Activated naive CD4-positive, alpha-beta T cell treated with anti-CD3 and anti-CD28 coated beads, Interleukin-2, amount 10 ng/mL, durations not matched to agents 7 days and 5 days (primary cell): ENCODE results near the gene ATG2B.

Experiments used
- CTCF ChIA-PET: fragments of 350-600 bp; sonication (Branson Sonifier 250); formaldehyde crosslinking; loops from one replicate; lab custom pipeline; 2021; ENCODE audit warnings: antibody characterized with exemption; lab: Charles Lee
- DNase-seq: peaks from one replicate; pipeline ENCODE4 v3.0.0-alpha.2; 2020
- H3K27ac Mint-ChIP-seq: one replicate; pipeline ENCODE4 v1.8.0; 2021; ENCODE audit warnings: mild to moderate bottlenecking, moderate library complexity, mixed read lengths
- H3K27me3 Mint-ChIP-seq: one replicate; pipeline ENCODE4 v1.8.0; 2021; ENCODE audit warnings: mild to moderate bottlenecking, mixed read lengths
- H3K36me3 Mint-ChIP-seq: one replicate; pipeline ENCODE4 v1.8.0; 2021; ENCODE audit warnings: mixed read lengths
- H3K4me1 Mint-ChIP-seq: one replicate; pipeline ENCODE4 v1.8.0; 2021; ENCODE audit warnings: mixed read lengths
- H3K4me3 Mint-ChIP-seq: one replicate; pipeline ENCODE4 v1.8.0; 2021; ENCODE audit warnings: mild to moderate bottlenecking, moderate library complexity, mixed read lengths
- H3K9me3 Mint-ChIP-seq: one replicate; pipeline ENCODE4 v1.8.0; 2021; ENCODE audit warnings: mixed read lengths

ATG2B gene

GRCh38 chr14:96362965-96363750 lies at the start of gene ATG2B, which contains the start of gene GSKIP:
Gene ATG2B, minus strand, starts transcription at chr14:96363341. Its CDS starts 365 bp downstream, at chr14:96362976.
Gene GSKIP, plus strand, starts transcription at chr14:96363526. Its CDS starts 18,722 bp downstream, at chr14:96382248.
- peak; percentile 97 for DNase-seq
- H3K4me1 Mint-ChIP-seq = peaks cover 43% of the 10 kb centered on the region
- H3K27me3 Mint-ChIP-seq = no peaks in the 10 kb centered on the region
- no peaks in the 10 kb centered on the region for H3K9me3 Mint-ChIP-seq
- H3K27ac Mint-ChIP-seq = peak within 1 kb of the TSS; percentile 87
- H3K4me3 Mint-ChIP-seq = peak within 1 kb of the TSS; percentile 87
- CTCF ChIA-PET = interaction anchor here (0.6 kb wide), 1 partner anchor 1351 kb away, joined by 4 read pairs; no protein-coding TSS in a partner anchor
- peaks cover 13% of the 10 kb centered on the region for H3K36me3 Mint-ChIP-seq

DNA sequence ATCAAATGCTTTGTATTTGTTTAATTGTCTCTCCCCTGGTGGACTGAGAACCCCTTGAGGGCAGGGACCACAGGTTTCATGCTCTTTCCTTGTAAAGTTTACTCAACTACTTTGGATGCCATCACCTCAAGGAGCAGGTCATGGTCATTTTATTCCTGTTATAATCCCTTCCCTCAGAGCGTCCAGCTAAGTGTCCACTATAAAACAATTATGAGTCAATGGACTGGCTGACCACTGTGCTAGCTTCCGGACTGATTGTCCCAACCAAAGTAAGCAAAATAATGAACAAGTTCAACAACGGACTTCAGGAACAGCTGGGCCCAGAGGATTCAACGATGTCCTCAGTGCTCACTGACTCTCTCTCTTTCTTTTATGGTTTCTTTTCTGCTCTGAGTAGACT lies 47.0 kb upstream of the ATG2B start:
- CTCF ChIA-PET = no interaction called here
- Mint-ChIP-seq H3K27me3 (peaks cover 4% of the 10 kb centered on the region), H3K9me3 (no peaks in the 10 kb centered on the region), H3K36me3 (no peaks in the 10 kb centered on the region), H3K4me1 (no peaks in the 10 kb centered on the region), H3K27ac (no peak overlapping the region), H3K4me3 (no peak overlapping the region)
- DNase-seq = no peak

- CTCF ChIA-PET = no interaction called here
- H3K27me3 Mint-ChIP-seq = peaks cover 4% of the 10 kb centered on the region
- H3K4me1 Mint-ChIP-seq = no peaks in the 10 kb centered on the region
- H3K27ac Mint-ChIP-seq = no peak overlapping the region
- no peaks in the 10 kb centered on the region for H3K36me3 Mint-ChIP-seq
- H3K9me3 Mint-ChIP-seq = no peaks in the 10 kb centered on the region
- DNase-seq = no peak
- H3K4me3 Mint-ChIP-seq = no peak overlapping the region
Measured at GRCh38 chr14:96409701-96410100, 46.6 kb upstream of the ATG2B start.

DNA sequence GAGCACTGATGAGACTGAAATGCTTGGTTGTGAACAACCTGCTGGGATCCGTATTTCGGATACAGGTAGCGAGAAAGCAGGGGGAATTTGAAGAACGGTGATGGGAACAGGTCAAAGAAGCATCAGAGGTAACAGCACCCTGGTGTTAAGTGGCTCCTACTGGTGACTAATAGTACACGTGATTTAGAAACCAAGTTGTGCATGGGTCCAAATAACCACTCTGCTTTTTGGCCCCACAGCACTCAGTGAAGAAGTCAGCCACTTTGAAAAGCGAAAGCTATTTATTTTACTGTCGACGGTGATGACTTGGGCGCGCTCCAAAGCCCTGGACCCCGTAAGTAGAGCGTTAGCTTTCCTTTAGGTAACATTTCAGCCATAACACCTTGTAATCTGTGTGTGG lies 45.5 kb upstream of the ATG2B start:
- no peak overlapping the region for H3K27ac Mint-ChIP-seq
- H3K27me3 Mint-ChIP-seq = peaks cover 8% of the 10 kb centered on the region
- no peak overlapping the region for H3K4me3 Mint-ChIP-seq
- CTCF ChIA-PET = no interaction called here
- H3K9me3 Mint-ChIP-seq = no peaks in the 10 kb centered on the region
- no peaks in the 10 kb centered on the region for H3K36me3 Mint-ChIP-seq
- H3K4me1 Mint-ChIP-seq = no peaks in the 10 kb centered on the region
- DNase-seq = no peak

DNA sequence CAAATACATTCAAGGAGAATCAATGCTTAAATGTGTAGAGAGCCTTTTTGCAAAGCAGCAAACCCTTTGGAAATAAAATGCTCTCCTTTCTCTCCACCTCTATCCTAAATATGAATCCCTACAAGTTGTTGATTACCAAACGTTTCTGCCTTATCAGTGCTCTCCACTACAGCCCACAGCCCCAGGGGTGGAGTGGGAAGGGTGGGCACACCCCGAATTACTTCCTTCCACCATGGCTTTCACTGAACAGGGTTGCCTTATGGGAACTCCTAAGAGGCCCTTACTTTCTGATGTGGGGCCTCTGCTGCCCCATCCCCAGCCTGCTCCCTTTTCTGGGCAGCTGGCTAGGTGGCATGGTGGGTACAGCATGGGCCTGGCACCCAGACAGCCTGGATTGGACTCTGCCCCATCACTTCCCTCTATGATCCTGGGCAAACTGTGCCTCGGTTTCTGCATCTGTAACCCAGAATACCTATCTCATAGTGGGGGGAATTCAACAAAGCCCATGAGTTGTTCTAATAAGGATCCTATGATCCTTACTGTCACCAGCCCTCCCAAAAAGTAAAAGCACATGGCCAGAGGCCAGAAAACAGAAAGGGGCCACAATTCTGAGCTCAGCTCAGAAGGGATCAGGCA lies 44.9 kb upstream of the ATG2B start:
- H3K4me3 Mint-ChIP-seq = no peak overlapping the region
- no peaks in the 10 kb centered on the region for H3K9me3 Mint-ChIP-seq
- CTCF ChIA-PET = no interaction called here
- no peaks in the 10 kb centered on the region for H3K4me1 Mint-ChIP-seq
- DNase-seq = no peak
- H3K27ac Mint-ChIP-seq = no peak overlapping the region
- H3K36me3 Mint-ChIP-seq = no peaks in the 10 kb centered on the region
- H3K27me3 Mint-ChIP-seq = peaks cover 8% of the 10 kb centered on the region

DNA sequence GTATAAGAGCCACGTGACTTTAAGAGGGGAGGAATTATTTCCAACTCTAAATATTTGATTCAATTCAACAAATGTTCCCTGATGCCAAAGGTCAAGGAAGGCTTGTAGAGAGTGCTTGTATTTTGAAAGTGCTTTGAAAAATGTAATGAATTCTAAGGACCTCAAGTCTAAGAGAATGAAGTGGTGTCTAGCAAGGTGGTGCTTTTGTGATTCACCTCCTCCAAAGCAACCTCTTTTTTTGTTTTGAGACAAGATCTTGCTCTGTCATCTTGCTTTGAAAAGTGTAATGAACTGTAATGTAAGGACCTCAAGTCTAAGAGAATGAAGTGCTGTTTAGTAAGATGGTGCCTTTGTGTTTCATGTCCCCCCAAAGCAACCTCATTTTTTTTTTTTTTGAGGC lies 42.5 kb upstream of the ATG2B start:
- CTCF ChIA-PET = no interaction called here
- Mint-ChIP-seq H3K9me3 (no peaks in the 10 kb centered on the region), H3K27ac (no peak overlapping the region), H3K36me3 (no peaks in the 10 kb centered on the region), H3K4me1 (no peaks in the 10 kb centered on the region), H3K27me3 (peaks cover 20% of the 10 kb centered on the region), H3K4me3 (no peak overlapping the region)
- no peak for DNase-seq

DNA sequence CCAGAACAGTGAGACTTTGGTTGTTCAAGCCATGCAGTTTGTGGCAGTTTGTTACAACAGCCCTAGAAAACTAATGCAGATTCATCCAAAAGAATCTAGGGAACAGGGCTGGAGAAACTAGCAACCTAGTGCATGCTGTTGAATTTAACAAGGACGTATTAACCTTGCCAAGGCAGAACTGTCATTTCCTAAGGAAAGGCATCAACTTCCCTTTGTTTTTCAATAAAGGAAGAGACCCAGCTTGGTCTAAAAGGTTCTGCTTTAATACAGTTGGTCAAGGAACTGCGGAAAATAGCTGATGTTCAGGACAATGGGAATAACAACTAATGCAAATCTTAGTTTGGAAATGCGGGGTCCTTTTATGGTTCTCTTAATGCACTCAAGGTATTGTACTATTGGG lies 40.3 kb upstream of the ATG2B start:
- CTCF ChIA-PET = no interaction called here
- Mint-ChIP-seq H3K27ac (no peak overlapping the region), H3K27me3 (peaks cover 36% of the 10 kb centered on the region), H3K36me3 (no peaks in the 10 kb centered on the region), H3K4me3 (no peak overlapping the region), H3K9me3 (no peaks in the 10 kb centered on the region), H3K4me1 (no peaks in the 10 kb centered on the region)
- DNase-seq = no peak

- Mint-ChIP-seq H3K4me3 (no peak overlapping the region), H3K9me3 (no peaks in the 10 kb centered on the region), H3K27ac (no peak overlapping the region), H3K4me1 (no peaks in the 10 kb centered on the region), H3K27me3 (peaks cover 33% of the 10 kb centered on the region), H3K36me3 (no peaks in the 10 kb centered on the region)
- CTCF ChIA-PET = no interaction called here
- DNase-seq = no peak
Measured at GRCh38 chr14:96400495-96400894, 37.4 kb upstream of the ATG2B start.

- no peak for DNase-seq
- Mint-ChIP-seq H3K4me1 (no peaks in the 10 kb centered on the region), H3K36me3 (no peaks in the 10 kb centered on the region), H3K9me3 (no peaks in the 10 kb centered on the region), H3K4me3 (no peak overlapping the region), H3K27me3 (peaks cover 42% of the 10 kb centered on the region), H3K27ac (no peak overlapping the region)
- CTCF ChIA-PET = no interaction called here
Measured at GRCh38 chr14:96399405-96399804, 36.3 kb upstream of the ATG2B start.

GRCh38 chr14:96398921-96399320 lies 35.8 kb upstream of the ATG2B start:
- DNase-seq = no peak
- Mint-ChIP-seq H3K4me3 (no peak overlapping the region), H3K27ac (no peak overlapping the region), H3K27me3 (peaks cover 43% of the 10 kb centered on the region), H3K36me3 (no peaks in the 10 kb centered on the region), H3K9me3 (no peaks in the 10 kb centered on the region), H3K4me1 (no peaks in the 10 kb centered on the region)
- CTCF ChIA-PET = no interaction called here

GRCh38 chr14:96398432-96398831 lies 35.3 kb upstream of the ATG2B start:
- H3K4me3 Mint-ChIP-seq = no peak overlapping the region
- CTCF ChIA-PET = no interaction called here

GRCh38 chr14:96394047-96394815 lies 31.1 kb upstream of the ATG2B start:
- CTCF ChIA-PET = interaction anchor here (0.8 to 1.0 kb wide), 2 partner anchors 23 to 87 kb away, joined by 3 to 4 read pairs; no protein-coding TSS in a partner anchor
- H3K4me3 Mint-ChIP-seq = no peak overlapping the region

More at GRCh38 chr14:96398432-96398831, 35.3 kb upstream of the ATG2B start:
- no peaks in the 10 kb centered on the region for H3K4me1 Mint-ChIP-seq
- peaks cover 42% of the 10 kb centered on the region for H3K27me3 Mint-ChIP-seq
- H3K36me3 Mint-ChIP-seq = no peaks in the 10 kb centered on the region
- DNase-seq = no peak
- no peaks in the 10 kb centered on the region for H3K9me3 Mint-ChIP-seq
- H3K27ac Mint-ChIP-seq = no peak overlapping the region

DNA sequence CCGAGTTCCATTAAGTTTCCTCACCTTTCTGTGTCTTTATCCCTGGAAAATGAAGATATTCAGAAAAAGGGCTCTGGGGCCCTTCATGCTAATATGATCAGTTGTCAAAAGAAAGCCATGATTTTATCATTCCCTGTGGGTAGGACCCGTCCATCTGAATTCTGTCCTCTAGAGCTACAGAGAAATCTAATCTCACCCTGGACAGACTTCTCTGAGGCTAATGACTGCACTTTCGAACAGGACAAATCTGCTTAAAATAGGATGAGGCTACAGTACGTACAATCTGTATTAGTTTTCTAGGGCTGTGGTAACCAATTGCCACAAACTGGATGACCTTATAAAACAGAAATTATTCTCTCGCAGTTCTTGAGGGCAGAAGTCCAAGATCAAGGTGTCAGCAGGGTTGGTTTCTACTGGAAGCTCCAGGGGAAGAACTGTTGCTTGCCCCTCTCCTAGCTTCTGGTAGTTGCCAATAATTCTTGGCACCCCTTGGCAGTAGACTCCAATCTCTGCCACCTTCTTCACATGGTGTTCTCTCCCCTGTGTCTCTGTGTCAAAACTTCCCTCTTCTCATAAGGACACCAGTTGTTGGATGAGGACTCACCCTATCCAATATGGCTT lies 30.0 kb upstream of the ATG2B start:
- Mint-ChIP-seq H3K9me3 (no peaks in the 10 kb centered on the region), H3K27me3 (peaks cover 31% of the 10 kb centered on the region), H3K4me3 (peak overlapping the region; percentile 85), H3K36me3 (peaks cover 1% of the 10 kb centered on the region), H3K4me1 (peaks cover 19% of the 10 kb centered on the region), H3K27ac (no peak overlapping the region)
- CTCF ChIA-PET = no interaction called here
- DNase-seq = no peak

More at GRCh38 chr14:96394047-96394815, 31.1 kb upstream of the ATG2B start:
- Mint-ChIP-seq H3K9me3 (no peaks in the 10 kb centered on the region), H3K36me3 (peaks cover 1% of the 10 kb centered on the region), H3K27me3 (peaks cover 34% of the 10 kb centered on the region), H3K4me1 (peaks cover 19% of the 10 kb centered on the region), H3K27ac (no peak overlapping the region)
- no peak for DNase-seq
